ENCODE measurements around the gene TAF11L6. TPM values are rescaled to one million over a fixed set of nuclear protein-coding genes. Genes with fewer than 3 reads are reported as not detected.
"Not testable (repeated sequence)": the region's sequence is repeated elsewhere in the genome, so short reads cannot be mapped to it uniquely, and the experiment has no call there.

The TAF11L6 gene
- total RNA-seq, 1 donor from 2014 or later, result not detected

- H3K4me1 Mint-ChIP-seq, result peaks cover 4% of the 10 kb centered on the region
- no peak for TF ChIP-seq CTCF (IDR thresholded peaks at IDR 0.05; ENCODE audit: unreplicated experiment)
- H3K9me3 Mint-ChIP-seq, result peaks cover 15% of the 10 kb centered on the region
These were observed 31.0 kb upstream of the TAF11L6 start for GRCh38 chr5:17497446-17497845.

GRCh38 chr5:17497931-17498330 is 30.5 kb upstream of the TAF11L6 start, which contains the start of gene TAF11L2:
TAF11L2 (plus strand) TSS chr5:17498231.
- not testable (repeated sequence) for H3K4me1 Mint-ChIP-seq; H3K27ac Mint-ChIP-seq; H3K27me3 Mint-ChIP-seq (ENCODE audit: low read depth); H3K36me3 Mint-ChIP-seq; DNase-seq (ENCODE audit: low spot score in 2 of 2, unreplicated experiment in 2 of 2); H3K4me3 Mint-ChIP-seq
- H3K9me3 Mint-ChIP-seq, result peaks cover 11% of the 10 kb centered on the region

More at GRCh38 chr5:17497446-17497845, 31.0 kb upstream of the TAF11L6 start:
- Mint-ChIP-seq H3K36me3 (no peaks in the 10 kb centered on the region), H3K27me3 (ENCODE audit: low read depth) (no peaks in the 10 kb centered on the region), H3K4me3 (no peak overlapping the region), H3K27ac (no peak overlapping the region)
- DNase-seq (ENCODE audit: low spot score in 2 of 2, unreplicated experiment in 2 of 2), result no peak

- TF ChIP-seq CTCF (IDR thresholded peaks at IDR 0.05; ENCODE audit: unreplicated experiment), result no peak
- no peak overlapping the region for H3K27ac Mint-ChIP-seq
- DNase-seq (ENCODE audit: low spot score in 2 of 2, unreplicated experiment in 2 of 2), result no peak
These were observed 16.6 kb upstream of the TAF11L6 start for GRCh38 chr5:17511775-17512325.

GRCh38 chr5:17517526-17517925 is 10.9 kb upstream of the TAF11L6 start:
- not testable (repeated sequence) for DNase-seq (ENCODE audit: low spot score in 2 of 2, unreplicated experiment in 2 of 2); H3K4me1 Mint-ChIP-seq; H3K4me3 Mint-ChIP-seq; H3K36me3 Mint-ChIP-seq; H3K27ac Mint-ChIP-seq; H3K9me3 Mint-ChIP-seq; H3K27me3 Mint-ChIP-seq (ENCODE audit: low read depth)

More at GRCh38 chr5:17511775-17512325, 16.6 kb upstream of the TAF11L6 start:
- no peaks in the 10 kb centered on the region for H3K9me3 Mint-ChIP-seq
- no peak overlapping the region for H3K4me3 Mint-ChIP-seq
- H3K27me3 Mint-ChIP-seq (ENCODE audit: low read depth), result peaks cover 4% of the 10 kb centered on the region
- no peaks in the 10 kb centered on the region for H3K36me3 Mint-ChIP-seq
- peaks cover 8% of the 10 kb centered on the region for H3K4me1 Mint-ChIP-seq

GRCh38 chr5:17518067-17518466 is 10.4 kb upstream of the TAF11L6 start, which contains the start of gene TAF11L3:
TAF11L3 (plus strand) TSS chr5:17518367.
- H3K27me3 Mint-ChIP-seq (ENCODE audit: low read depth); DNase-seq (ENCODE audit: low spot score in 2 of 2, unreplicated experiment in 2 of 2); H3K9me3 Mint-ChIP-seq; H3K36me3 Mint-ChIP-seq; H3K4me3 Mint-ChIP-seq; H3K4me1 Mint-ChIP-seq; H3K27ac Mint-ChIP-seq: not testable (repeated sequence)

GRCh38 chr5:17519508-17519907 is 9.0 kb upstream of the TAF11L6 start:
- not testable (repeated sequence) for H3K9me3 Mint-ChIP-seq; H3K27me3 Mint-ChIP-seq (ENCODE audit: low read depth); H3K36me3 Mint-ChIP-seq; DNase-seq (ENCODE audit: low spot score in 2 of 2, unreplicated experiment in 2 of 2); H3K4me1 Mint-ChIP-seq; H3K27ac Mint-ChIP-seq; H3K4me3 Mint-ChIP-seq

- not testable (repeated sequence) for H3K36me3 Mint-ChIP-seq; H3K4me1 Mint-ChIP-seq; H3K9me3 Mint-ChIP-seq; H3K27me3 Mint-ChIP-seq (ENCODE audit: low read depth); DNase-seq (ENCODE audit: low spot score in 2 of 2, unreplicated experiment in 2 of 2); H3K4me3 Mint-ChIP-seq; H3K27ac Mint-ChIP-seq
These were observed 7.0 kb upstream of the TAF11L6 start, which contains the start of gene TAF11L4 for GRCh38 chr5:17521501-17521900. TAF11L4 (plus strand) TSS chr5:17521801.

- not testable (repeated sequence) for DNase-seq (ENCODE audit: low spot score in 2 of 2, unreplicated experiment in 2 of 2); H3K27me3 Mint-ChIP-seq (ENCODE audit: low read depth); H3K36me3 Mint-ChIP-seq; H3K4me1 Mint-ChIP-seq; H3K27ac Mint-ChIP-seq; H3K4me3 Mint-ChIP-seq; H3K9me3 Mint-ChIP-seq
These were observed 3.5 kb upstream of the TAF11L6 start, which contains the start of gene TAF11L5 for GRCh38 chr5:17524935-17525334. TAF11L5 (plus strand) TSS chr5:17525235.

GRCh38 chr5:17526504-17526903 is 2.0 kb upstream of the TAF11L6 start:
- H3K9me3 Mint-ChIP-seq; H3K4me3 Mint-ChIP-seq; H3K36me3 Mint-ChIP-seq; H3K4me1 Mint-ChIP-seq; H3K27me3 Mint-ChIP-seq (ENCODE audit: low read depth); H3K27ac Mint-ChIP-seq: not testable (repeated sequence)
- DNase-seq (ENCODE audit: low spot score in 2 of 2, unreplicated experiment in 2 of 2), result peak; percentile 46 to 57

Other genes with a start within 250 kb of the TAF11L6 start
- not detected in 3 replicates for gene TAF11L2, start 30.4 kb upstream of the TAF11L6 start, total RNA-seq
- not detected in 3 replicates for gene TAF11L3, start 10.3 kb upstream of the TAF11L6 start, total RNA-seq
- not detected in 3 replicates for gene TAF11L4, start 6.9 kb upstream of the TAF11L6 start, total RNA-seq
- not detected in 3 replicates for gene TAF11L5, start 3.4 kb upstream of the TAF11L6 start, total RNA-seq
- not detected in 3 replicates for gene TAF11L7, start 57.1 kb downstream of the TAF11L6 start, total RNA-seq
- gene TAF11L8, start 62.3 kb downstream of the TAF11L6 start, total RNA-seq, result not detected in 3 replicates
- gene TAF11L9, start 65.7 kb downstream of the TAF11L6 start, total RNA-seq, result not detected in 3 replicates
- gene TAF11L10, start 69.2 kb downstream of the TAF11L6 start, total RNA-seq, result not detected in 3 replicates
- gene TAF11L11, start 75.5 kb downstream of the TAF11L6 start, total RNA-seq, result not detected in 3 replicates
- gene TAF11L12, start 81.7 kb downstream of the TAF11L6 start, total RNA-seq, result not detected in 3 replicates
- gene TAF11L13, start 103.4 kb downstream of the TAF11L6 start, total RNA-seq, result not detected in 3 replicates
- gene TAF11L14, start 105.8 kb downstream of the TAF11L6 start, total RNA-seq, result not detected in 3 replicates